GM18517 (cell line): ENCODE measurements around the gene DDIT4.
A peak's percentile ranks its signal among the peaks of the same experiment; 100 is the strongest.
"Not testable (repeated sequence)": the region's sequence is repeated elsewhere in the genome, so short reads cannot be mapped to it uniquely, and the experiment has no call there.

Experiments used
- ATAC-seq: cut with Tn5 transposase; IDR thresholded peaks from one replicate; pipeline ENCODE4 v1.9.1; 2021; ENCODE audit warnings: mild to moderate bottlenecking, moderate library complexity; ENCODE audit not compliant: unreplicated experiment

Gene DDIT4, protein sequence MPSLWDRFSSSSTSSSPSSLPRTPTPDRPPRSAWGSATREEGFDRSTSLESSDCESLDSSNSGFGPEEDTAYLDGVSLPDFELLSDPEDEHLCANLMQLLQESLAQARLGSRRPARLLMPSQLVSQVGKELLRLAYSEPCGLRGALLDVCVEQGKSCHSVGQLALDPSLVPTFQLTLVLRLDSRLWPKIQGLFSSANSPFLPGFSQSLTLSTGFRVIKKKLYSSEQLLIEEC

DNA sequence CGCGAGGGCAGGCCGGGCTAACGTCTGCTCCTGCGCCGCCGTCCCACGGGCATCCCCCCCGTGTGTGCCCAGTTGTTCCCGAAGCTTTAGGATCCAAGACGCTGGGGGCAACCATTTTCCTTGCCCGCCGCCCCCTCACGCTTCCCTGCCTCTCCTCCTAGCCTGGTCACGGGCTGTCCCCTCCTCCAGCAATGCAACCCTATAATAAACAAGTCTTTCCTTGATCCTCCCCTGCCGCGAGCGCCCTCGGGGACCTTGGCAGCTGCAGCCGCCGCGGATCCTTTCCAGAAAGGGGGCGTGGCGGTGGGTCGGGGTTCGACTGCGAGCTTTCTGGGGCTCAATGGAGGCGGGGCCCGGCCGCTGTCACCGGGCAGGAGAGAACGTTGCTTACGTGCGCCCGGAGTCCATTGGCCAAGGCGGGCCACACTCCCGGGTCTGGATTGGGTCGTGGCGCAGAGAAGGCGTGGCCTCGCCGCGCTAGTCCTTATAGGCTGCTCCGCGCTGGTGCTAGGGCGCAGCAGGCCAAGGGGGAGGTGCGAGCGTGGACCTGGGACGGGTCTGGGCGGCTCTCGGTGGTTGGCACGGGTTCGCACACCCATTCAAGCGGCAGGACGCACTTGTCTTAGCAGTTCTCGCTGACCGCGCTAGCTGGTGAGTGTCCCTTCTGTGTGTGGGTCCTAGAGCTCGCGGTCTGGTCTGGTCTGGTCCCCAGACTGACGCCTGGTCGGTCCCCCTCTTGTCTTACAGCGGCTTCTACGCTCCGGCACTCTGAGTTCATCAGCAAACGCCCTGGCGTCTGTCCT, at the start of gene DDIT4:
Gene DDIT4, plus strand, starts transcription at position 515 of the 803 bp plus-strand sequence. CDS start 293 bp downstream, outside the sequence.
- ATAC-seq = peak; percentile 74

DNA sequence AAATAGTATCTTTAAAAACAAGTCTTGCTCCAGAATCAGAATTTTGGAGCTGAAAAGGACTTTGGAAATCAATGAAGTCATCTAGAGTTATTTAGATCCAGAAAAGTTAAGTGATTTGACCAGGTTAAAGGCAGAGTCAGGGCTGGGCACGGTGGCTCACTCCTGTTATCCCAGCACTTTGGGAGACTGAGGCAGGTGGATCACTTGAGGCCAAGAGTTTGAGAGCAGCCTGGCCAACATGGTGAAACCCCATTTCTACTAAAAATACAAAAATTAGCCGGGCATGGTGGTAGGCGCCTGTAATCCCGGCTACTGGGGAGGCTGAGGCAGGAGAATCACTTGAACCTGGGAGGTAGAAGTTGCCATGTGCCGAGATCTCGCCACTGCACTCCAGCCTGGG, 49.5 kb upstream of the DDIT4 start:
- not testable (repeated sequence) for ATAC-seq

DNA sequence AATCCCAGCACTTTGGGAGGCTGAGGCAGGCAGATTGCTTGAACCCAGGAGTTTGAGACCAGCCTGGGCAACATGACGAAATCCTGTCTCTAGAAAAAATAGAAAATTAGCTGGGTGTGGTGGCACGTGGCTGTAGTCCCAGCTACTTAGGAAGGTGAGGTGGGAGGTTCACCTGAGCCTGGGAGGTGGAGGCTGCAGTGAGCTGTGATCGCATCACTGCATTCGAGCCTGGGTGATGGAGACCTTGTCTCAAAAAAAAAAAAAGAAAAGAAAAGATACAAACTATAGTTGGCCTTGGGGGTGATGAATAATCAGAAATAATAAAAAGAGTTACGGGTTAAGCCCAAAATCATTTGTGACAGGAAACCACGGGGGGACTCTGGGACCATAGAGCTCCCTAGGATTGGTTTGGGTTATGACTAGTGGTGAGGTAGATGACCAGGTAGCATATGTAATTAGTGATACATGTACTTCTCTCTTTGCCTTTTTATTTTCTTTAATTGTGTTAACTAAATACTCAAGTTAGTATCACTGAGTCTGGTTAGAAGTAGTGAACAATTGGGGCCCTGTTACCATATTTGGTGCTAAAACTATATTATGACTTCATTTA, 47.2 kb upstream of the DDIT4 start:
- no peak for ATAC-seq

DNA sequence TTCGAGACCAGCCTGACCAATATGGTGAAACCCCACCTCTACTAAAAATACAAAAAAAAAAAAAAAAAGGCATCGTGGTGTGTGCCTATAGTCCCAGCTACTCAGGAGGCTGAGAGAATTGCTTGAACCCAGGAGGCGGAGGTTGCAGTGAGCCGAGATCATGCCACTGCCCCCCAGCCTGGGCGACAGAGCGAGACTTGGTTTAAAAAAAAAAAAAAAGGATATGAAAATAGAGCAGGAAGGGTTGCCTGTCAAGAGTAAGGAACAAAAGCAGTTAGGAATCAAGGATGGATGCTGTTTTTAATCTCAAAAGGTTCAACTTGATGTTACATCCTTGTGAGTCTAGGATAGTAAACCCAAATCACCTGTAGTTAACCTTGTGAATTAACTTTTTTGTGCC, 45.9 kb upstream of the DDIT4 start:
- ATAC-seq = no peak

DNA sequence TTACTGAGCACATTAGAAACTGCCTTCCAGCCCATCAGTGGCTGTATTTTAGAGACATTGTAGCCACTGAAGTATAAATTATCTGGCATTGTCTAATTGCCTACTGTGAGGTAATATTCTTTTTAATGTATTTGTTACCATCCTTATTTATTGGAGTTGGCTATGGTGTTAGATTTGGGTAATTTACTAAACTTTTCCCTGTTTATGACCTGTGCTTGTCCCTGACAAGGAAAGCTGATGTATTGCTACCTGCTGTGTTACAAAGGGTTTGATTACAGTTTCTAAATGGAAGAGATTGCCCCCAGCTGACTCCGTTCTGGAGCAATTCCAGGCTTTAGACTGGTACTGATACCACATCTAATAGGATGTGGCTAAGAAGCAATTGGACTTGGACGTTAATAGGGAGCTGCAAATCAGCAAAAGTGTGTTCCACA, 45.4 kb upstream of the DDIT4 start:
- no peak for ATAC-seq

DNA sequence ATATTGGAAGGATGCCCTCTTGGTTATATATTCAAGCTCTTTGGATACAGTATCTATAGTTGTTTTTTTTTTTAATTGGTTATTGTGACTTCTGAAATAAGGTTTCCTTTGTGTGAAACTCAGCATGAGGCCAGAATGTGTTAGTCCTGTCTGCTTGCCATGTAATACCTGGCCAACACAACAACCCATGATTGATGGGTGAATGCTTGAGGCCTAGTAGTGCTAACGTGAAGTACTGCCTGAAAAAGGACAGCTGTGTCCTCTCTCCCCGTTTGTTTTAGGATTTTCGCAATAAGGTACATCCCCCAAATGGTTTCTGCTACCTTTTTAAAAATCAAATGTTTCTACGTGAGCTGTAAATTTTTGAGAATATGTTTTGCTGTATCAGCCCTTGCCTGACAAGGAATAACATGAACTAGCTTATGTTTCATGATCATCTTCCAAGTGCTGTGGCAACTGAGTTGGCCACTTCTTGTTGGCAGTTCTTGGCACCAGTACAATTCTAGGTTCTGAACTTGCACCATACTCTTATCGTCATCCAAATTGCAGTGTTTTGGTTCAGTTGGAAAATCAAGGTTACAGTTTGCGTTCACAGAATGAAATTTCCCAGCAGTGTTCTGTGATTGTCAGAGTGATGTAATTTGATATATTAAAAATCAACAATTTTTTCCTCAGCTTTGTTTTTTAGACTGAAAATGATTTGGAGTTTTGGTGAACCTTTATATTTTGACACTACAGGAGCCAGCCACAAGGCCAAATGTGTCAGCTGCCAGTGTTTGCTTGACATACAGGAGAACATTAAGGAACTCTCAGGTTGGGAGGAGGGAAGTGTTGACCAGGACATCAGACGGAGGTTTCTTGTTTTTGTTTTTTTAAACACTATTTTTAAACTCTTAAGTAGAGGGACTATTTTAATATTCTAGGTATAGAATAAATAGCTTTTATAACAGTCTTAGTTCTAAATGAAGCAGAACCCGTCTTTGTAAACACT, 44.2 kb upstream of the DDIT4 start:
- no peak for ATAC-seq

DNA sequence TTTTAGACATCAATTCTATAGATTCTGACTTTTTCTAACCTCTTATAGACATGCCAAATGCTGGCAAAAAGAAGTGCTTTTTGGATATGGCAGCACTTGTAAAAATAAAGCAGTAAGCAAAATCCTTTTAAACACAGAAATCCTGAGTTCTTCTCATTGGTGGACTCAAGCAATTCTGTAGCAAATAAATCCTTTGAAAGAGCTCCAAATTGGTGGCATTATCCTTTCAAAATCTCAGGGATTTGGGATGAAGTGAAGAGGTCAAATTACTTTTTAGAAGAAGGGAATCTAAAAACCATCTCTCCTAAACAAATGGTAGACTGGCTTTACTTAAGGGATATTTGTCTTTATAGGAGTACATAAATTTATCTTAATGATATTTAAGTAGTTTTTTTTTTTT, 40.1 kb upstream of the DDIT4 start:
- no peak for ATAC-seq

DNA sequence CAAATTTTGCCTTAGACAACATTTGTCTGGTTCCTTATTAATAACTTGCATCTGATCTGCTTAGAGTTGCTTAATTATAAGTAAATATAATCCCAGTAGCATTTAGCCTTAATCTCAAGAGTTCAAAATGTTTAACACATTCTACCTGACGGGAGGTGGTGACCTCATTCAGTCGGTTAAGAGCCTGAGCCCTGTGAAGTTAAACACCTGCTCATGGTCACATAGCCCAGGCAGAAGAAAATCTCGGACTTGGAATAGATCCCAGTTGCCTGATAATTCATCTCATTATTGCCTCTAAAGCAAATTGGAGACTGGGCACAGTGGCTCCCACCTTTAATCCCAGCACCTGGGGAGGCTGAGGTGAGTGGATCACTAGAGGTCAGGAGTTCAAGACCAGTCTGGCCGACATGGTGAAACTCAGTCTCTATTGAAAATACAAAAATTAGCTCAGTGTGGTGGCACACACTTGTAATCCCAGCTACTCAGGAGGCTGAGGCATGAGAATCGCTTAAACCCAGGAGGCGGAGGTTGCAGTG, 39.1 kb upstream of the DDIT4 start:
- no peak for ATAC-seq

DNA sequence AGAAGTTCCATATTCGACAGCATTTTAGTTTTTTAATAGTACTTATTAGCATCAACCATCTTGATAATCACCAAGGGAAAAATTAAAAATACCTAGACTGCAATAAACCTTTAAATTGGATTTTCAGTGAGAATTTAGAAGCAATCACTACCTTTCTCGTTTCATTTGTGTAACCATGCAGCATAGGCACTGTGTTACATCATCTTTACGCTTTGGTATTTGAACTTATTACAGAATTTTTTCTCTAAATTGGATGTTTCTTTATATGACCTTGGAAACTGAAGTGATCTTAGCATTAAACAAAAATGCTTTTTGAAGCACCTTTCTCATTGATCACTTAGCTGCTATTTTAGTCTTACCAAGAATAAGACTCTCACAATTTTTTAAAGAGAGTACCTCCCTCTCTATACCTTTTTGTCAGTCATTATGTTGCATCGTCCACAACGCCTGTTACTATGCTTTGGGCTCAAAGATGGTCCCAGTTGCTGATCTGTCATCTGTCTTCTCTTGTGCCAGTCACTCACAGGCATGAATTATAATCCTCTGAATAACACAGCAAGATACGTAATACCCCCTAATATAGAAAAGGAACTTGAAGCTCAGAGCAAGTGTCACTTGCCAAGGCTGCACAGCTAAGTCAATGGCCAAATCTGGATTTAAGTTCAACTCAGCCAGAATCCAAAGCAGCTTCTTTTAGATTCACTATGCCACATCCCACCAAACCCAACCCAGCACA, 38.0 kb upstream of the DDIT4 start:
- ATAC-seq = no peak

DNA sequence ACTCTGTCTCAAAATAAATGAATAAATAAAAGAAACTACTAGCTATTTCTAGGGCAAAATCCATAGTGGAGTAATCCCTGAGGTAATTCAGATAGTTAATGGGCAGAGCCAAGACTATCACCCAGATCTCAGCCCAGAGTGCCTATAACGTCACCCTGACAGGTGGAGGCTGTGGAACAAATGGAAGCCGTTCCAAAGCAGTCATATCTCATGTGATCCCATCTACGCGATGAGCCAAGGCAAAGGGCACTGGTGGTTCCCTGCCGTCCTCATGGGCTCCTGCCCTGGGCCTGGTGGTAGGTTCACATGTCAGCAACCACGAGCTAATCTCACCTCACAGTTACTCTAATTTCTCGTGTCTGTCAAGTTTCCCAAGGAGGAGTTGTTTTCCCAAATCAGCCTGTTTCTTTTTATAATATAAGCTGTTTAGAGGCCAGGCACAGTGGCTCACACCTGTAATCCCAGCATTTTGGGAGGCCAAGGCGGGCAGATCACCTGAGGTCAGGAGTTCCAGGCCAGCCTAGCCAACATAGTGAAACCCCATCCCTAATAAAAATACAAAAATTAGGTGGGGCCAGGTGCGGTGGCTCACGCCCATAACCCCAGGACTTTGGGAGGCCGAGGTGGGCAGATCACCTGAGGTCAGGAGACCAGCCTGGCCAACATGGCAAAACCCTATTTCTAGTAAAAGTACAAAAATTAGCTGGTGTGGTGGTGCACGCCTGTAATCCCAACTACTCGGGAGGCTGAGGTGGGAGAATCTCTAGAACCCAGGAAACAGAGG, 35.1 kb upstream of the DDIT4 start:
- no peak for ATAC-seq

DNA sequence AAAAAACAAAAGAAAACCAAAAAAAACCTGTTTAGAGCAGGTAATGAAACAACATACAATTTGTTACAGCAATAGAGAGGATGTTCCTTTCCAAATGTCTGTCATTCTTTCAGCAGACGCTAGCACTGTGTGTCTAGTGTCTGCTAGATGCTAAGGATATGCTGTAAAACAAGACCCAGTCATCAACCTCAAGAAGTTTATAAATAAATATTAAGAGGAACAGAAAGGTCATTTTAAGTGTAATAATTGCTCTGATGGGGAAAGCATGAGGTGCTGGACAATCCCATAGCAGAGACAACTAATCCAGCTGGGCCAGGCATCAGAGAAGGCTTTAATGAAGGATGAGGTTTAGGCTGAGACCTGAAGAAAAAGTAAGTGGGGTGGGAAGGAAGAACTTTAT, 34.3 kb upstream of the DDIT4 start:
- no peak for ATAC-seq

DNA sequence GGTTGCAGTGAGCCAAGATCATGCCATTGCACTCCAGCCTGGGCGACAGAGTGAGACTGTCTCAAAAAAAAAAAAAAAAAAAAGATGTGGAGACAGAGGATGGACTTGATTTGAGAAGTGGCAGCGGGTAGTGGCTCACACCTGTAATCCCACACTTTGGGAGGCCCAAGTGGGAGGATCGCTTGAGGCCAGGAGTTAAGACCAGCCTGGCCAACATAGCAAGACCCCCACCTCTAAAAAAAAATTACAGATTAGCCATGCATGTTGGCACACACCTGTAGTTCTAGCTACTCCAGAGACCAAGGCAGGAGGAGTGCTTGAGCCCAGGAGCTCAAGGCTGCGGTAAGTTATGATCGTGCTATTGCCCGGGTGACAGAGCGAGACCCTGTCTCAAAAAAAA, 33.4 kb upstream of the DDIT4 start:
- ATAC-seq = no peak

DNA sequence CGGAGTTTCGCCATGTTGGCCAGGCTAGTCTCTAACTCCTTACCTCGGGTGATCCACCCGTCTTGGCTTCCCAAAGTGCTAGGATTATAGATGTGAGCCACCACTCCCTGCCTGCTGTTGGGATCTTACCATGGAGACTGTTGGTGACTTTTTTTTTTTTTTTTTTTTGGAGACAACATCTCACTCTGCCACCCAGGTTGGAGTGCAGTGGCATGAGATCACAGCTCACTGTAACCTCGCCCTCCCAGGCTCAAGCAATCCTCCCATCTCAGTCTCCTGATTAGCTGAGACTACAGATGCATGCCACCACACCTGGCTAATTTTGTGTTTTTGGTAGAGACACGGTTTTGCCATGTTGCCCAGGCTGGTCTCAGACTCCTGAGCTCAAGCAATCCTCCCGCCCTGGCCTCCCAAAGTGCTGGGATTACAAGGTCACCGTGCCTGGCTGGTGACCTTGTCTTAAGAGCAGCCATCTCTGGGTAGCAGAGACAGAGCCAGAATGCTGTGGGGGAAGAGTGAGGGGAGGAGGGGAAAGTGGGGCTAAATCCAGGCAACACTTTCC, 32.0 kb upstream of the DDIT4 start:
- no peak for ATAC-seq

DNA sequence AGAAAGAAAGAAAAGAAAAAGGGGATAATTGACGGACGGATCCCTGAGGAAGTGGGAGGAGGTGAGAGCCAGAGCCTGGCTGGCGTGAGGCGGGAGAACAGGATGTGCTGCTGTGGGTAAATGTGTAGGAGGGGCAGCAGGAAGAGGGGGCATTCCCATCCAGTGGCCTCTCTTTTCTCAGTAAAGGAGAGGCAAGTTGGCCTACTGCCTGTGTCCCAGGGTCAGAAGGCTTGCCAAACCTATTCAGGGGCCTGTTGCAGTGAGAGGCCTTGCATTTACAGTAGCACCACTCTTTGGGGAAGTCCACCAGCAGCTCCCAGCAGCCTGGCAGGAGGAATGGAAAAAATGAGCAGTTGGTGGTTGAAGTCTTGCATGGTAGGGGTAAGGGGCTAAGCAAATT, 31.0 kb upstream of the DDIT4 start:
- ATAC-seq = no peak

DNA sequence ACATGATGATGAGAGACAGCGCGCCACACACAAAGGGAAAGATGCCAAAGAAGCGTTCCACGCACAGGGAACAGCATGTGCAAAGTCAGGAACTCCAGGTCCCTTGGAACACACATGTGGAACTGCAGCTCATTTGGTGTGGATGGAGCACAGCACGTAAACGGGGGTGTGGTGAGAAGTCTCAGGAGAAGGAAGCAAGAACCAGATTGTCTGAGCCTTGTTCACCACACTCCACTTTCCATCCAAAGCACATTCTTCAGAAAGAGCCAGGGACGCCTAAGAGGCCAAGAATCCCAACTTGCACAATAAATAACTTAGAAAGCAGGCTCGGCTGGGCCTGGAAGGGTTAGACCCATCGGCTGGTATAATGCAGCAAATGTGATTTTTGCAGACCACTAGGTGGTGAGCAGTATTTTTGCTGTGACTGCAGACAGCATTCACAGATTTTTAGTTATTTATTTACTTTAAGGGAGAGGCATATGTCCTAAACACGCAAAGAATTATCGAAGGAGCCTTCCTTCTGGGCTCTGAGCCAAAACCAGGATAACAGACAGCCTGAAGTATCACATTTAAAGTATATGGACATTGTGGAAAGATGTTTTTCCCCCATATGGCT, 29.8 kb upstream of the DDIT4 start:
- ATAC-seq = no peak

DNA sequence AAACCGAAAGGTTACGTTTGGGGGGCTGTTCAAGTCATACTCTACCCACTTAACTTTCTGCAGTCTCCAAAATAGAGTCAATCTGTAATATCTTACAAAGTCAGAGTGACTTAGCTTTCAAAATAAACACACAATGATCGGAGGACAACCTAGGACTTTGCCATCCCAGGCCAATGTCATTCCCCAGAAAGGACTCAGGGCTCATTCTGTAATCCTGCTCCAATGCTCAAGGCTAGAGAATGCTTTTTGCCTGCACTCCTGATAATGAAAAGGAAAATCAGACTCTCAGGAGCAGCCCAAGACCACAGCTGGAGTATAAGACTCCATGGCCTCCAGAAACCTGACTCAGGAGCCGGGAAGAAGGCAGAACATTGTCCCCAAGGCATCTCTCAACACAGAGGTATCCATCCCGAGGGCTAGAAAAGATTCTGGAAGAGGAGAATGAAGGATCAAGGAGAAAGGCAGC, 29.1 kb upstream of the DDIT4 start:
- ATAC-seq = no peak

DNA sequence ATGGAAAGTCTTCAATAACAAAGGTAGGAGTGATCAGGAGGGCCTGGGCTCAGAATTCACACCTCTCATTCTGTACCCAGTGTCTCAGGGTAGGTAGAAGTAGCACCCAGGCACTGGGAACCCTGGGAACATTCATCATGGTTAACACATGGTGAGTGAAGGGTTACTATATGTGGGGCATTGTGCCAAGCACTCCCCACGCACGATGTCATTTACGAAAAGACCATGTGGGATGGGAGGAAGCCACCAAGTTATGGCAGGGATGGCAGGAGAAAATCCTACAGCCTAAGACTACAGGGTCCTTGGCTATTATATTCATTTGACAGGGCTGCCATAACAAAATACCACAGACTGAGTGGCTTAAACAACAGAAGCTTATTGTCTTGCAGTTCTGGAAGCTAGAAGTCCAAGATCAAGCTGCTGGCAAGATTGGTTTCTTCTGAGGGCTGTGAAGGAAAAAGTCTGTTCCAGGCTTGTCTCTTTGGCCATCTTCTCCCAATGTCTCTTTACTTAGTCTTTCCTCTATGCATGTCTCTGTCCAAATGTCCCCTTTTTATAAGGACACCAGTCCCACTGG, 27.7 kb upstream of the DDIT4 start:
- ATAC-seq = no peak
